GM19438 (cell line): ENCODE measurements around the gene C3orf38.
"Not testable (repeated sequence)": the region's sequence is repeated elsewhere in the genome, so short reads cannot be mapped to it uniquely, and the experiment has no call there.

ENCODE experiments used
- ATAC-seq: cut with Tn5 transposase; IDR thresholded peaks from one replicate; pipeline ENCODE4 v1.9.1; 2021; ENCODE audit warnings: low read depth; ENCODE audit not compliant: unreplicated experiment

C3orf38 gene

DNA sequence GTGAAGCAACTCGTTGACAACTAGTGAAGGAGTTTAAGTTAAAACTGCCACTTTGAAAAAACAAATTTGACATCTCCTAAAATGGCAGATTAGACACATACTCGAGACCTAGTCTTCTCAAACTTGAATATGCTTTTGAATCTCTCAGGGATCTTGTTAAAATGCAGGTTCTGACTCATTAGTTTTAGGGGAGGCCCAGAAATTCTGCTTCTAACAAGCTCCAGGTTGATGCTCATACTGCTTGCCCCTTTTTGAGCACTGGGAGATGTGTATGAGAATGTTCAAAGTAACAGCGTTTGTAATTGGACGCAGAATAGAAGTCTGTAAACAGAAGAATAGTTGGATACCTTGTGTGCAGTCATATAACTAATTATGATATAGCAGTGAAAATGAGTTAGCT is 1.6 kb downstream of the C3orf38 start:
- no peak for ATAC-seq

DNA sequence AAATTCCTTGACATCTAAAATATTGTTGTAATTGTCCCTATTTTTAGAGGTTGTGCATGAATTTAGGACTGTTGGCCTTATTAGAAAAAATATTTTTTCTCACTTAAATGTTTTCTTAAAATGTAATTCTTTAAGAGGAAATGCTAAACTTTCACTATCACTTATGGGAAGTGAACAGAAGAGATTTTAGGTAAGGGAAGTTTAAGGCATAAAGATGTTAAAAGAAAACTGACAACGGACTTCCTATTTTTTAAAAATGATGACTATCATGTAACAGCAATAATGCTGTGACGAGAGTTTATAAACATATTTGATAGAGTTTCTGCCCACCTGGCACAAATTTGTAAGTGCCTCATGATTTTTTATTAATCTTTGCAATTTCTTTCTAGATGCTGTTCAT is 3.1 kb downstream of the C3orf38 start:
- no peak for ATAC-seq

DNA sequence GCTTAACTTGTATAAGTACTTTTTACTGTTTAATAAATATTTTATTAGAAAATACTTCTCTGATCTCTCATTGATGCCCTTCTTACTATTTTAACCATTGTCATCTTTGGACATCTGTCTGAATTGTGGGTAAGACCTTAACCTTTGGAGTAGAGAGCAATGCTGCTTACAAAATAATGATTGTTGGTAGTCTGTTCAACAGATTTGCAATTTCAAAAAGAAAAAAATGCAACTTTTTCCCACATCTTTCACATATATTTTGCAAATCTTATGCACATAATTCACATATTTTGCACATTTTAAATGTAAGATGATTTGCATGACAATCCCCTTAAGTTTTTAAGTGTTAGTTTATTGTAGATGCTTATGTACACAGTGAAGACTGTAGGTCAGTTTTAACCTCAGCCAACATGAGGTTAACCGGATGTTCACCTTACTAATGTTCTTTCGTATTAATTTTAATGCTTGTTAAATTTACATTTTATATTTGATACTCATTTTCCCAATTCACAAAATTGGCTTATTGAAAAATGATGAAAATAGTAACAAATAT is 16.7 kb downstream of the C3orf38 start:
- ATAC-seq: no peak

DNA sequence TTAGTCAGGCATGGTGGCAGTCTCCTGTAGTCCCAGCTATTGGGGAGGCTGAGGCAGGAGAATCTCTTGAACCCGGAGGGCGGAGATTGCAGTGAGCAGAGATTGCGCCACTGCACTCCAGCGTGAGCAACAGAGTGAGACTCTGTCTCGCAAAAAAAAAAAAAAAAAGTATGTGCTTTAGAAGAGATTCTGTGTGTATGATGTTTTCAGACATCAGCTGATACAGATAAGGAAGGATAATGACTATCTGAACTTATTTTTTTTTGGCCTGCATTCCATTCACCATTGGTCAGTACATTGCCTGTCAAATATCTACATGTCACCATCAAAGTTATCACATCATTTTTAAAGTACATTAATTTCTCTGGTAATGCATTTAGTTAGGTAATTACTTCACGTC is 17.4 kb downstream of the C3orf38 start:
- ATAC-seq: no peak

DNA sequence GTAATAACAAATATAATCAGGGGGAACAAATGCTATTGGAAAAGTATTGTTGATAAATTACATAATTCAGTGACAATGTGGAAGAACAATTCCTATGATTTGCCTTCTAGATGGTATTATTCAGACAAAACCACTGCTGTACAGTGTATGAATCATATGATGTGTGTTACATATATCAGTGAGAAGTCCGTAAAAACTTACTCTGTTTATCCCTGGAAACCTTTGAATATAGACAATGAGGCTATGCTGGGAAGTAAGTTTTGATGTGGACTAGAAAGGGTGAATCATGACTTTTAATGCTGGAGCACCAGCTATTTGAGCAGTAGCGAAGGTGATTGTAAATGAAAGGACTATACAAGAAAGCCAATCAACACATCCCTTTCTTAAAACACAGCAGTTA is 17.9 kb downstream of the C3orf38 start:
- ATAC-seq: no peak

DNA sequence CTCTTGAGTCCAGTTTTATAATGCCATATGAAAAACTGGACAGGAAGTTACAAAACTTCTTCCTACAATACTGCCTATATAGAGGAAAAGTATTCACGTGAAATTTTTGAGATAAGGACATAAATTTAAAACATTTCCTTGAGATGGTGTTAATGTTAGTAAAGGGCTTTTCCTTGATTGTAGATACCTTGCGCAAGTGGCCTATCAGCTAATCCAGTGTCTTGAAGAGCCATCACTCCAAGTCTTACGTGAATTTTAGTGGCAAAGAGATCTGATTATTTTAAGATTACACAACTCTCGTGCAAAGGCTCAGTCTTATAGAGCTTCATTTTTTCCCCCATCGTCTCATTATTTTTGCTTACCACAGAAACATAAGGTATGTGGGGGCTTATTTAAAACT is 18.4 kb downstream of the C3orf38 start:
- ATAC-seq: no peak

DNA sequence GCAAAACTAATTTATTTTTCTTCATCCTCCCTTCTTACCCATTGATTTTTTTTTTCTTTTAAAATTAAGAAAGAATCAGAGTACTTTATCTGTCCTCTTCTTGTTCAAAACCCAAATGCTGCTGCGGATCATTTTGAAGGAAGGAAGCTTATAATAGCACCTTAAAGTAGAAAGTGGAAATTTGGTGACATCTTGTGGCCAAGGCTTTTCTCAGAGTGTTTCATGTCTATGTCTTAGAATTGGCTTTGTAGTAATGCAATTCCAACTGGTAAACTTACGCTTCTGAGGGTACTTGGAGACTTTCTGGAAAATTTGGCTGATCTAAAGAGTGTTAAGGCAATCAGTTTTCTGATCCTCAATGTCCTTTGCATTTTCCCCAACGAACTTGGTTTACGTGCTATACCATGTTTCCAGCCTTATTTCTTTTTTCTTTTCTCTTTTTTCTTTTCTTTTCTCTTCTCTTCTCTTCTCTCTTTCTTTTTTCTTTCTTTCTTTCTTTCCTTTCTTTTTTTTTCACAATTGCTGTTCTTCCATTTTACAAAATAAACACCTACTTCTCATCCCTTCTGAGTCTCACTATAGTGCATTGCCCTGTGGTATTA is 30.7 kb downstream of the C3orf38 start:
- peak; percentile 66 for ATAC-seq

DNA sequence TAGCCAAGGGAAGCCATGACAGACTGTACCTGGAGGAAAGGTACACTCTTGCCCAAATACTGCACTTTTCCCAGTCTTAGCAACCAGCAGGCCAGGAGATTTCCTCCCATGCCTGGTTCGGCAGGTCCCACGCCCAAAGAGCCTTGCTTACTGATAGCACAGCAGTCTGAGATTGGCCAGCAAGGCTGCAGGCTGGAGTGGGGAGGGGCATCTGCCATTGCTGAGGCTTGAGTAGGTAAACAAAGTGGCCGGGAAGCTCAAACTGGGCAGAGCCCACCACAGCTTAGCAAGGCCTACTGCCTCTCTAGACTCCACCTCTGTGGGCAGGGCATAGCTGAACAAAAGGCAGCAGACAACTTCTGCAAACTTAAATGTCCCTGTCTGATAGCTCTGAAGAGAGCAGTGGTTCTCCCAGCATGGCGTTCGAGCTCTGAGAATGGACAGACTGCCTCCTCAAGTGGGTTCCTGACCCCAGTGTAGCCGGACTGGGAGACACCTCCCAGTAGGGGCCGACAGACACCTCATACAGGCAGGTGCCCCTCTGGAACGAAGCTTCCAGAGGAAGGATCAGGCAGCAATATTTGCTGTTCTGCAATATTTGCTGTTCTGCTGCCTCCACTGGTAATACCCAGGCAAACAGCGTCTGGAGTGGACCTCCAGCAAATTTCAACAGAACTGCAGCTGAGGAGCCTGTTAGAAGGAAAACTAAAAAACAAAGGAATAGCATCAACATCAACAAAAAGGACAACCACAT is 32.6 kb downstream of the C3orf38 start:
- not testable (repeated sequence) for ATAC-seq

DNA sequence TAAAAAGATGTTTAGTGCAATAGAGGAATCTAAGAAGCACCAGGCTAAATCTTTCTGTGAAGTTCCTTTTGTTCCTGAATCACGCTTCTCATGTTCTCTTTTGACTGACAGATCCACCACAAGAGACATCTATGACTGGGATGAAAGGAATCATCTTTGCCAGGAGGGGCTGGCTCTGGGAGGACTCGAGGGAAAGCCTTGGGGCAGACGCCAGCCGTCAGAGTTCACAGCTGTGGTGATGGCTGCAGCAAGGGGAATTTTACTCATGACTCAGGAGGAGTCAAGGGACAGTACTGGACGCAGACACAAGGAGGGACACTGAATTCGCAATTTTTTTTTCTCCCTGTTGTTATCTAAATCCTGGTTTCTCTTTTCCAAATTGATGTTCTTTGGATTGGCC is 38.7 kb downstream of the C3orf38 start:
- no peak for ATAC-seq

DNA sequence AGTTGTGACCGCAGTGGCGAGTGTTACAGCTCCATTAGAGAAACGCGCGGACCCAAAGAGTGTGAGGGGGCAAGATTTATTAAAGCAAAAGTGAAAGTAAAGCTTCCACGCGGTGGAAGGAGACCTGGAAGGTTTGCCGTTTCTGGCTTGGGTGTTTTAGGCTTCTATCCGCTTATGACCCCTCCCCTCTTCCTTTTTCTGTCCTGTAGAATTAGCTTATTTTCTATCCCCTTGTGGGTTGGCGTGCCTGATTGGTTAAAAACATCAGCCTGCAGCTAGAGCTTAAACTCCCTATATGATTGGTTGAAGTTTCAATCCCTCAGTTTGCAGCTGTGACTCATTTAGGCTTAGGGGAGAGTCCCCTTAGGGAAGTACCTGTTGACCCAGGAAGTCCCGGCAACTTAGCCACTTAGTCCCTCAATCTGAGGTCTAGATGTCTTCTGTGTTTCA is 39.6 kb downstream of the C3orf38 start:
- ATAC-seq: peak; percentile 78

DNA sequence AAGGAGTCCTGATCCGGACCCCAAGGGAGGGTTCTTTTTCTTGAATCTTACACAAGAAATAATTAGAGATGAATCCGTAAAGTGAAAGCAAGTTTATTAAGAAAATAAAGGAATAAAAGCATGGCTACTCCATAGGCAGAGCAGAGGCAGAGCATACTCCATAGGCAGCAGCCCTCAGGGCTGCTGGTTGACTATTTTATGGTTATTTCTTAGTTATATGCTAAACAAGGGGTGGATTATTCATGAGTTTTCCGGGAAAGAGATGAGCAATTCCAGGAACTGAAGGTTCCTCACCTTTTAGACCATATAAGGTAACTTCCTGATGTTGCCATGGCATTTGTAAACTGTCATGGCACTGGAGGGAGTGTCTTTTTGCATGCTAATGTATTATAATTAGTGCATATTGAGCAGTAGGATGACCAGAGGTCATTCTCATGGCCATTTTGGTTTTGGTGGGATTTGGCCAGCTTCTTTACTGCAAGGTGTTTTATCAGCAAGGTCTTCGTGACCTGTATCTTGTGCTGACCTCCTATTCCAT is 42.2 kb downstream of the C3orf38 start:
- ATAC-seq: no peak

DNA sequence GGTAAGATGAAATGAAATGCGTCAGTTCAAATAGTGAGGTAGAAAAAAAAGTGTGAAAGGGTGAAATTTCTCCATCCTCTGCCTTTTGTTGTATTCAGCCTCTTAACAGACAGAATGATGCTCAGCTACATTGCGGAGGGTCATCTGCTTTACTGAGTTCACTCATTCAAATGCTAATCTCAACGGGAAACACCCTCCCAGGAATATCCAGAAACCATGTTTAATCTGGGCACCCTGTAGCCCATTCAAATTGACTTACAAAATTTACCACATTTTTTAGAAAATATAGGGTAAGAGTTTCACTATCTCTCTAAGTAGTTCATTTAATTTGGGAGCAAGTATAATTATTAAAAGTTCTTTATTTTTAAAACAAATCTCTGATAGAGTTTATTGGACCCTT is 42.9 kb downstream of the C3orf38 start:
- no peak for ATAC-seq

DNA sequence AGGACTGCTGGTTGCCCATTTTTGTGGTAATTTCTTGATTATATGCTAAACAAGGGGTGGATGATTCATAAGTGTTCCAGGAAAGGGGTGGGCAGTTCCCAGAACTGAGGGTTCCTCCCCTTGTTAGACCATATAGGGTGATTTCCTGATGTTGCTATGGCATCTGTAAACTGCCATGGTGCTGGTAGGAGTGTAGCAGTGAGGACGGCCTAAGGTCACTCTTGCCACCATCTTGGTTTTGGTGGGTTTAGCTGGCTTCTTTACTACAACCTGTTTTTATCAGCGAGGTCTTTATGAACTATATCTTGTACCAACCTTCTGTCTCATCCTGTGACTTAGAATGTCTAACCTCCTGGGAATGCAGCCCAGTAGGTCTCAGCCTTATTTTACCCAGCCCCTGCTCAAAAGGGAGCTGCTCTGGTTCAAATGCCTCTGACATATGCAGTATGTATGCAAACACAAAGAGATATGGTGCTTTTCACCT is 46.2 kb downstream of the C3orf38 start:
- ATAC-seq: no peak

DNA sequence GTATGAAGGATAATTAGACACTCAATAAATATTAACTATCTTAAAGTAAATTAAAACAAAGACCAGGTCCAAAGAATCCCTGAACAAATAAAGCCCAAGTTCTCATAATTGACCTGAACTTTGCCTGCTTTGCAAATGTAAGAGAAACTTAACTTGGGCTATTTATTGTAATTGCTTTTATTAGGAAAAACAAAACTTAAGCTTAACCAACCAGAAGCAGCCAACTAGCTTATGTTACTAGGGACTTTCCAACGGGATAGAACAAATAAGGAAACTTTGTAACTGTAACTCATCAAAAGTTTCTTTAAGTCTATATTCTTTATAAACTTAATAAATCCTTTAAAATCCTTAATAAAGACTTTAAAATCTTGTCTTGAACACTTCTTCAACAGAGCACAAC is 48.4 kb downstream of the C3orf38 start:
- no peak for ATAC-seq

DNA sequence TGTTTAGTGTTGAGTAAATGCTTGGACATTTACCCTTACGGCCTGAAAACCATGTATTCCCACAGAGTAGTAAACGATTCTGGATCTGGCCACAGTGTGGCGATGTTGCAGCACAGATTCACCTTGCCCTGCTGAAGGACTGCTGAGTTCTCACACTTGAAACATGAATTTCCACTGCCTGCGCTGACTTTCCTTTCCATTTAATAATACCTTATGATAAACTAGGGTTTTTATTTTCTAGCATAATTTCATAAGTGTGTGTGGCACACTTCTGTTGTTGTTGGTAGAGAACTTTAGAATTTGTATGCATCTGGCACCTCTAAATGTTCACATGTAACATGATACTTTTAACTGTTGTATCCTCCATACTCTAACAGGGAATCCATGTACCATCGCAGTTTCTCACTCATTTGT is 53.9 kb downstream of the C3orf38 start:
- peak; percentile 85 for ATAC-seq
